D721Med (cell line): ENCODE measurements around the gene SDS.

ENCODE experiments used
- DNase-seq: peaks from one replicate; pipeline ENCODE4 v3.0.0; 2011; ENCODE audit warnings: low spot score; ENCODE audit not compliant: insufficient read length
- FAIRE-seq: peaks from 2 replicates; lab custom pipeline; 2011; peaks lifted over from hg19 to GRCh38; lab: Jason Lieb, UNC
- CTCF ChIP-seq: IDR thresholded peaks from 2 replicates; pipeline ENCODE4 v1.5.1; 2012; ENCODE audit warnings: mild to moderate bottlenecking, control low read depth; ENCODE audit not compliant: insufficient read depth; ENCODE audit errors: missing control alignments

The SDS gene

GRCh38 chr12:113399490-113399889 lies 4.2 kb downstream of the SDS start:
- FAIRE-seq (no peak), DNase-seq (no peak)
- no peak for TF ChIP-seq CTCF

- no peak for TF ChIP-seq CTCF
- FAIRE-seq (no peak), DNase-seq (no peak)
These were observed 5.1 kb downstream of the SDS start for GRCh38 chr12:113398346-113399290.

- no peak for TF ChIP-seq CTCF
- FAIRE-seq (no peak), DNase-seq (no peak)
These were observed 6.0 kb downstream of the SDS start for GRCh38 chr12:113397497-113398197.

GRCh38 chr12:113396828-113397496 lies 6.7 kb downstream of the SDS start:
- DNase-seq (no peak), FAIRE-seq (no peak)
- TF ChIP-seq CTCF, result no peak

GRCh38 chr12:113396200-113396599 lies 7.5 kb downstream of the SDS start:
- no peak for TF ChIP-seq CTCF
- FAIRE-seq (no peak), DNase-seq (no peak)

- DNase-seq (no peak), FAIRE-seq (no peak)
- TF ChIP-seq CTCF, result no peak
These were observed 8.6 kb downstream of the SDS start for GRCh38 chr12:113395119-113395518.
